HL-60 (cell line): Measurements from ENCODE around the gene PKP1.

ENCODE experiments used
- GABPA ChIP-seq: IDR thresholded peaks from 2 replicates; pipeline ENCODE4 v1.6.1; 2012; ENCODE audit warnings: low read depth
- POLR2AphosphoS5 ChIP-seq: IDR thresholded peaks from 2 replicates; pipeline ENCODE4 v1.6.1; 2012; ENCODE audit warnings: low read depth
- SPI1 ChIP-seq: IDR thresholded peaks from 2 replicates; pipeline ENCODE4 v1.6.1; 2012; ENCODE audit warnings: low read depth, mild to moderate bottlenecking, borderline replicate concordance
- TF ChIP-seq, protein P1 (sequence below): IDR thresholded peaks from one replicate; pipeline ENCODE4 v1.5.1; 2011; ENCODE audit warnings: low read length, control low read depth, inconsistent platforms; ENCODE audit not compliant: insufficient read depth
- TF ChIP-seq, protein P2 (sequence below): IDR thresholded peaks from 2 replicates; pipeline ENCODE4 v1.6.1; 2012; ENCODE audit warnings: low read depth; ENCODE audit not compliant: insufficient replicate concordance

DNA sequence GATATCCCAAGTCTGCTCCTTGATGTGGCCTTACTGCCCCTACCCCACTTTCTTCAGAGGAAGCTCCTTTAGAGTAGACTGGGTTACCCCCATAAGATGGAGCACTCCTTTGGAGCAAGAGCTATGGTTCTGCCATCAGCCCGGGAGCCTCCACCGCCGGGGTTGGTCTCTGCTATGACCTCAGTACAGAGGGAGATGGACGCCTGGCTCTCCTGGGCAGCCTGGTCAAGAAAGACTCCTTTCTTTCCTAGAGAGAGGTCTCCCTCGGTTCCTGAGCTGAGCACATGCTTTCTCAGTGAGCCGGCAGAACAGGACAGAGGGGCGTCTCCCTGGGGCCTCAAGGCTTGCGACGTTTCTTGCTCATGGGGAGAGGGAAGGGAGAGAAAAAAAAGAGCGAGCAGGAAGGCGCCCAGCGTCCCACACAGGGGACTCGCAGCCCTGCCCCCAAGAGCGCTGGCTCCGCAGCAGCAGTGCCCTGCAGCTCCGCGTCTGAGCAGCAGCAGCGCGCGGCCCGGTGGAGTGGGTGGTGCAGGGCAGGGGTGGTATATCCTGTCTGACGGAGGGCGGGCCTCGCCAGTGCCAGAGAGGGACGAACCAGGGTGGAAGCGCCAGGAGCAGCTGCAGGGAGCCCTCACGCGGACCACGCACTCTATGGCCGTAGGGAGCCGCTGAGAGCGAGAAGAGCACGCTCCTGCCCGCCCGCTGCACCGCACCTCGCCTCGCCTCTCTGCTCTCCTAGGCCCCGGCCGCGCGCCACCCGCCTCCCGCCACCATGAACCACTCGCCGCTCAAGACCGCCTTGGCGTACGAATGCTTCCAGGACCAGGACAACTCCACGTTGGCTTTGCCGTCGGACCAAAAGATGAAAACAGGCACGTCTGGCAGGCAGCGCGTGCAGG is at the start of gene PKP1:
- TF ChIP-seq, protein P1, sequence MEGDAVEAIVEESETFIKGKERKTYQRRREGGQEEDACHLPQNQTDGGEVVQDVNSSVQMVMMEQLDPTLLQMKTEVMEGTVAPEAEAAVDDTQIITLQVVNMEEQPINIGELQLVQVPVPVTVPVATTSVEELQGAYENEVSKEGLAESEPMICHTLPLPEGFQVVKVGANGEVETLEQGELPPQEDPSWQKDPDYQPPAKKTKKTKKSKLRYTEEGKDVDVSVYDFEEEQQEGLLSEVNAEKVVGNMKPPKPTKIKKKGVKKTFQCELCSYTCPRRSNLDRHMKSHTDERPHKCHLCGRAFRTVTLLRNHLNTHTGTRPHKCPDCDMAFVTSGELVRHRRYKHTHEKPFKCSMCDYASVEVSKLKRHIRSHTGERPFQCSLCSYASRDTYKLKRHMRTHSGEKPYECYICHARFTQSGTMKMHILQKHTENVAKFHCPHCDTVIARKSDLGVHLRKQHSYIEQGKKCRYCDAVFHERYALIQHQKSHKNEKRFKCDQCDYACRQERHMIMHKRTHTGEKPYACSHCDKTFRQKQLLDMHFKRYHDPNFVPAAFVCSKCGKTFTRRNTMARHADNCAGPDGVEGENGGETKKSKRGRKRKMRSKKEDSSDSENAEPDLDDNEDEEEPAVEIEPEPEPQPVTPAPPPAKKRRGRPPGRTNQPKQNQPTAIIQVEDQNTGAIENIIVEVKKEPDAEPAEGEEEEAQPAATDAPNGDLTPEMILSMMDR, result no peak
- TF ChIP-seq POLR2AphosphoS5 (no peak), SPI1 (no peak), GABPA (no peak)
- TF ChIP-seq, protein P2, sequence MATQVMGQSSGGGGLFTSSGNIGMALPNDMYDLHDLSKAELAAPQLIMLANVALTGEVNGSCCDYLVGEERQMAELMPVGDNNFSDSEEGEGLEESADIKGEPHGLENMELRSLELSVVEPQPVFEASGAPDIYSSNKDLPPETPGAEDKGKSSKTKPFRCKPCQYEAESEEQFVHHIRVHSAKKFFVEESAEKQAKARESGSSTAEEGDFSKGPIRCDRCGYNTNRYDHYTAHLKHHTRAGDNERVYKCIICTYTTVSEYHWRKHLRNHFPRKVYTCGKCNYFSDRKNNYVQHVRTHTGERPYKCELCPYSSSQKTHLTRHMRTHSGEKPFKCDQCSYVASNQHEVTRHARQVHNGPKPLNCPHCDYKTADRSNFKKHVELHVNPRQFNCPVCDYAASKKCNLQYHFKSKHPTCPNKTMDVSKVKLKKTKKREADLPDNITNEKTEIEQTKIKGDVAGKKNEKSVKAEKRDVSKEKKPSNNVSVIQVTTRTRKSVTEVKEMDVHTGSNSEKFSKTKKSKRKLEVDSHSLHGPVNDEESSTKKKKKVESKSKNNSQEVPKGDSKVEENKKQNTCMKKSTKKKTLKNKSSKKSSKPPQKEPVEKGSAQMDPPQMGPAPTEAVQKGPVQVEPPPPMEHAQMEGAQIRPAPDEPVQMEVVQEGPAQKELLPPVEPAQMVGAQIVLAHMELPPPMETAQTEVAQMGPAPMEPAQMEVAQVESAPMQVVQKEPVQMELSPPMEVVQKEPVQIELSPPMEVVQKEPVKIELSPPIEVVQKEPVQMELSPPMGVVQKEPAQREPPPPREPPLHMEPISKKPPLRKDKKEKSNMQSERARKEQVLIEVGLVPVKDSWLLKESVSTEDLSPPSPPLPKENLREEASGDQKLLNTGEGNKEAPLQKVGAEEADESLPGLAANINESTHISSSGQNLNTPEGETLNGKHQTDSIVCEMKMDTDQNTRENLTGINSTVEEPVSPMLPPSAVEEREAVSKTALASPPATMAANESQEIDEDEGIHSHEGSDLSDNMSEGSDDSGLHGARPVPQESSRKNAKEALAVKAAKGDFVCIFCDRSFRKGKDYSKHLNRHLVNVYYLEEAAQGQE, result no peak
